SU-DHL-6 (cell line): Measurements from ENCODE around the gene ARNT2.

ENCODE experiments used
- H2AFZ ChIP-seq: fragments of 200-600 bp; sonication (generic); 2 replicates; pipeline ENCODE4 v1.6.1; 2014; ENCODE audit warnings: low read depth, mild to moderate bottlenecking, moderate library complexity, mixed read lengths, antibody characterized with exemption, low read length; ENCODE audit not compliant: severe bottlenecking
- H3F3A ChIP-seq: fragments of 200-600 bp; shearing (Covaris generic); 2 replicates; pipeline ENCODE4 v1.6.0; 2016; ENCODE audit warnings: antibody characterized with exemption, mild to moderate bottlenecking; ENCODE audit not compliant: insufficient read depth
- H3K27ac ChIP-seq: fragments of 200-600 bp; sonication (generic); 2 replicates; pipeline ENCODE4 v1.5.1; 2016; ENCODE audit warnings: low read depth, mild to moderate bottlenecking, low read length, moderate library complexity, mixed read lengths
- H3K27me3 ChIP-seq: fragments of 200-600 bp; sonication (generic), shearing (Covaris generic); 2 replicates; pipeline ENCODE4 v1.6.0; 2014; ENCODE audit warnings: mild to moderate bottlenecking, low read length
- H3K36me3 ChIP-seq: fragments of 200-600 bp; sonication (generic); 2 replicates; pipeline ENCODE4 v1.6.1; 2014; ENCODE audit warnings: mild to moderate bottlenecking, low read length, mixed read lengths
- H3K4me2 ChIP-seq: fragments of 300-600, 200-600 bp; shearing (Covaris generic), sonication (generic); 2 replicates; pipeline ENCODE4 v1.6.0; 2014; ENCODE audit warnings: low read length, low read depth, mild to moderate bottlenecking; ENCODE audit not compliant: poor library complexity, severe bottlenecking
- H3K4me3 ChIP-seq: fragments of 200-600 bp; sonication (generic); 2 replicates; pipeline ENCODE4 v1.5.1; 2014; ENCODE audit warnings: antibody characterized with exemption, low read length, mild to moderate bottlenecking, mixed read lengths; ENCODE audit not compliant: insufficient read depth, poor library complexity, severe bottlenecking
- H3K79me2 ChIP-seq: fragments of 200-600 bp; sonication (generic); 2 replicates; pipeline ENCODE4 v1.6.1; 2014; ENCODE audit warnings: mild to moderate bottlenecking, low read length, moderate library complexity; ENCODE audit not compliant: insufficient read depth
- H3K9ac ChIP-seq: fragments of 200-600 bp; sonication (generic); 2 replicates; pipeline ENCODE4 v1.7.0; 2014; ENCODE audit warnings: mild to moderate bottlenecking, low read length
- H3K9me2 ChIP-seq: fragments of 200-600 bp; sonication (generic); replicated peaks from 2 replicates; pipeline ENCODE4 v1.6.1; 2014; ENCODE audit warnings: low read length; ENCODE audit not compliant: insufficient read depth
- H3K9me3 ChIP-seq: fragments of 200-600 bp; sonication (generic); 2 replicates; pipeline ENCODE4 v1.6.1; 2014; ENCODE audit warnings: low read length, mixed read lengths; ENCODE audit not compliant: insufficient read depth
- H4K20me1 ChIP-seq: fragments of 200-600 bp; sonication (generic); 2 replicates; pipeline ENCODE4 v1.6.1; 2014; ENCODE audit warnings: low read depth, mild to moderate bottlenecking, antibody characterized with exemption, low read length, moderate library complexity, mixed read lengths
- EZH2phosphoT487 ChIP-seq: fragments of 200-600 bp; sonication (generic), shearing (Covaris generic); conservative IDR thresholded peaks from 2 replicates; pipeline ENCODE4 v1.6.1; 2018; ENCODE audit warnings: mild to moderate bottlenecking, antibody characterized with exemption, low read length, moderate library complexity, mixed read lengths
- TF ChIP-seq, protein P1 (sequence below): fragments of 200-600 bp; sonication (generic); IDR thresholded peaks from one replicate; pipeline ENCODE4 v1.5.1; 2017; ENCODE audit warnings: antibody characterized with exemption, mild to moderate bottlenecking, low read length, moderate library complexity; ENCODE audit not compliant: insufficient read depth, poor library complexity, severe bottlenecking

ARNT2 gene

DNA sequence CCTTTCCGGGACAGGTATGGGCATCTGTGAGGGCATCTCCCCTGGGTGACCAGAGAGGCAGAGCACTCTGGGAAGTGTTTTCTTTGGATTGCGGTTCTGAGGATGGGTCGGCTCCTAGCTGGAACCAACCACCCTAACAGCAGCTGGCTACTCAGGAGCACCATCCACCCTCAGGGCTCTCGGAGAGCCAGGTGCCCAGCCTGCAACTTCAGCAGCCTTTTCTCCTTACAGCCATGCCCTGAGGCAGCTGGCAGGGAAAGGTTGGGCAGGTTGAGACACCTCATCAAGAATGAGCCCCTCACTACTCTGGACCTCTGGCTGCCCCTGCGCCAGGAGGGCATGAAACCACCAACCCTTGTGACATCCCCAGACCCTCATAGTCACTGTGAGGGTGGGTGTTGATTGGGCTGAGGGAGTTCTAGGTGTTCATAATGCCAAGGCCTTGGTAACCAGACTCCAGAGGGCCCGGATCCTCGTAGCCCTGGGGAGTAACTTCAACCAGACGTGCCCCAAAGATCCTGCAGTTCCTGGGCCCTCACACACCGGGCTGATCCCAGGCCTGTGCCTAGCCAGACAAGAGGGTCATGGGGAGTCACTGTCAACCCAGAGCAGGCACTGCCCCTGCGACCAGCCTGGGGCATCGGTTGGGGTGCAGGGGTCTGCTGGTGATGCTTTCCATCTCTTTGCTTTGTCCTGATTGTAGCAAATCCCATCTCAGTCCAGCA, 176.5 kb downstream of the ARNT2 start:
- Histone ChIP-seq H3K27ac (no peak overlapping the region), H3F3A (no peaks in the 10 kb centered on the region), H3K4me2 (no peak overlapping the region), H3K9me2 (no peaks in the 10 kb centered on the region), H4K20me1 (no peaks in the 10 kb centered on the region), H3K27me3 (no peaks in the 10 kb centered on the region), H3K36me3 (no peaks in the 10 kb centered on the region), H3K9ac (no peak overlapping the region), H3K79me2 (no peaks in the 10 kb centered on the region), H2AFZ (no peak overlapping the region), H3K9me3 (no peaks in the 10 kb centered on the region), H3K4me3 (no peak overlapping the region)
- TF ChIP-seq, protein P1, sequence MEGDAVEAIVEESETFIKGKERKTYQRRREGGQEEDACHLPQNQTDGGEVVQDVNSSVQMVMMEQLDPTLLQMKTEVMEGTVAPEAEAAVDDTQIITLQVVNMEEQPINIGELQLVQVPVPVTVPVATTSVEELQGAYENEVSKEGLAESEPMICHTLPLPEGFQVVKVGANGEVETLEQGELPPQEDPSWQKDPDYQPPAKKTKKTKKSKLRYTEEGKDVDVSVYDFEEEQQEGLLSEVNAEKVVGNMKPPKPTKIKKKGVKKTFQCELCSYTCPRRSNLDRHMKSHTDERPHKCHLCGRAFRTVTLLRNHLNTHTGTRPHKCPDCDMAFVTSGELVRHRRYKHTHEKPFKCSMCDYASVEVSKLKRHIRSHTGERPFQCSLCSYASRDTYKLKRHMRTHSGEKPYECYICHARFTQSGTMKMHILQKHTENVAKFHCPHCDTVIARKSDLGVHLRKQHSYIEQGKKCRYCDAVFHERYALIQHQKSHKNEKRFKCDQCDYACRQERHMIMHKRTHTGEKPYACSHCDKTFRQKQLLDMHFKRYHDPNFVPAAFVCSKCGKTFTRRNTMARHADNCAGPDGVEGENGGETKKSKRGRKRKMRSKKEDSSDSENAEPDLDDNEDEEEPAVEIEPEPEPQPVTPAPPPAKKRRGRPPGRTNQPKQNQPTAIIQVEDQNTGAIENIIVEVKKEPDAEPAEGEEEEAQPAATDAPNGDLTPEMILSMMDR = no peak
- TF ChIP-seq EZH2phosphoT487 = no peak

DNA sequence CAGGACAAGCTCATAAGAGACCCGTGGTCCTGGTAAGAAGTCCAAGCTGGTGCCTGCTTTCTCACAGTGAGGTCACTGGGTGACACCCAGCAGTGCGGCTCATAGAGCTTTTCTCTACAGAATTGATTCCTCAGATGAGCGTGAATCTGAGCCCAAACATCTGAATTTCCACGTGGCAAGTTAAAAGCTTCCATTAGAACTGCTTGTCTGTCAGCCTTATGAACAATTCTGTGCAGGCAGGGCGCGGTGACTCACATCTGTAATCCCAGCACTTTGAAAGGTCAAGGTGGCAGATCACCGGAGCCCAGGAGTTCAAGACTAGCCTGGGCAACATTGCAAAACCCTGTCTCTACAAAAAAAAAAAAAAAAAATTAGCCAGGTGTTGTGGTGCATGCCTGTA, 177.8 kb downstream of the ARNT2 start:
- Histone ChIP-seq H3K9me2 (no peaks in the 10 kb centered on the region), H3K27me3 (no peaks in the 10 kb centered on the region), H3K36me3 (no peaks in the 10 kb centered on the region), H3K9ac (no peak overlapping the region), H2AFZ (no peak overlapping the region), H3F3A (no peaks in the 10 kb centered on the region), H3K27ac (no peak overlapping the region), H4K20me1 (no peaks in the 10 kb centered on the region), H3K9me3 (no peaks in the 10 kb centered on the region), H3K4me3 (no peak overlapping the region), H3K4me2 (no peak overlapping the region), H3K79me2 (no peaks in the 10 kb centered on the region)
- TF ChIP-seq, protein P1 = no peak
- no peak for TF ChIP-seq EZH2phosphoT487

DNA sequence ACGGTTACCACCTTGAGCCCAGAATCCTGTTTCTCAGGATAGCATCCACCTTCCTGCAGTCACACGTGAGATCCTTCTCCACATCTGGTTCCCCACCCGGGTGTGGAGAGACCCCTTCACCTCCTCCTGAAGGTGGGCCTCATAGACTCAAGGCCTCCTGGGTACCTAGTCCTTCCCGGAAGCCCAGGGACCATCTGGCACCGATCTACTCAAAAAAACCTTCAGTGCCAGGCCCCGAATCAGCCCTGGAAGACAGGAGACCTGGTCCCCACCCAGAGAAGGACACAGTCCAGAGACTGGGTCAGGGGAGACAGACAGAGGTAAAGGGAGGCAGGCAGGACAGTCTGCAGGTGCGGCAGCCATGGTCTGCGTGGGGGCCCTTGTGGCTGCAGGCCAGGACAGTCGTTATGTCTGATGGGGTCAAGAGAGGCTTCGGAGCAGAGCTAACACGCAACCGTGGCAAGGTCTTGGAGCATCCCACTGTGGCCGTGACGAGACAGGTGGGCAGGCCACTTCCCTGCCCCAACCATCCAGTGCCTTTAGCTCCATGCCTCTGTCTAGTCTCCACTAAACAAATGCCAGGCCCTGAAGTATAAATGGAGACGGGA, 178.7 kb downstream of the ARNT2 start:
- Histone ChIP-seq H4K20me1 (no peaks in the 10 kb centered on the region), H2AFZ (no peak overlapping the region), H3K9me3 (no peaks in the 10 kb centered on the region), H3K27ac (no peak overlapping the region), H3K79me2 (no peaks in the 10 kb centered on the region), H3K9ac (no peak overlapping the region), H3K4me3 (no peak overlapping the region), H3K36me3 (no peaks in the 10 kb centered on the region), H3K4me2 (no peak overlapping the region), H3K27me3 (no peaks in the 10 kb centered on the region), H3F3A (no peaks in the 10 kb centered on the region), H3K9me2 (no peaks in the 10 kb centered on the region)
- TF ChIP-seq EZH2phosphoT487 = no peak
- TF ChIP-seq, protein P1 = no peak
